ENCODE results near the gene NDUFV1.

DNA sequence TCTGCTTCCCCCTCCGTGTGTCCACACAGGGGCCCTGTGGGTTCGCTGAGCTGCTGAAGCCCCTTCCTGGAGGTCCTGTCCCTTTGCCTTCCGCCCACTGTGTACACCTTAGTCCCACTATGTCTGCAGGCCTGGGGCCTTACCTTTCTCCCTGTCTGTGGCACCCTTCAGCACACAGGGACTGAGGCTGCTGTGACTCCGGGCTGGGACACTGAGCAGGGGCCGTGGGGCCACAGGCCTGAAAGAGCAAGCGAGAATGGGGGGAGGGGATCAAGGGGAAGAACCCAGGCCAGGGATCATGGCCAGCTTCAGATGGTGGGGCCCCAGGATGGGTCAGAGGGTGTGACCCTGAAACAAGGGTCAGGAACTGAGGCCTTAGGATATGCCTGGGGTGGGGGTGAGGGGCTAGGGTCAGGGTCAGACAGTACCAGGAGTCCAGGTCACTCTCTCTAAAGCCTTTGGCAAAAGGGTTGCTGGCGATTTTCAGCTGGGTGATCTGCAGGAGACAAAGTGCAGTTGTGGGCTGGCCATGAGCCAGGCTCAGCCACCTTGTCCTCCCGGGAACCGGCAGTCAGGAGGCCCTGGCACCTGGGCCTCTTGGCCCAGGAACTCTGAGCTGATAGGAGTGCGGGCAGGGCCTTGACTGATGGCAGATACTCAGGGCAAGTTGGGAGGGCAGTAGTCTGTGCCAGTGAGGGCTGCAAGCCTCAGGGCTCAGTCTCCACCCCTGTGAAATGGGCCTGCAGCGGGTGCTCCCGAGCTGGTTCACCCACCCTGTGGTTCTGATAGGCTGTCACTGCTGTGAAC, 25.6 kb downstream of the NDUFV1 start:
- TF ChIP-seq, protein P1, sequence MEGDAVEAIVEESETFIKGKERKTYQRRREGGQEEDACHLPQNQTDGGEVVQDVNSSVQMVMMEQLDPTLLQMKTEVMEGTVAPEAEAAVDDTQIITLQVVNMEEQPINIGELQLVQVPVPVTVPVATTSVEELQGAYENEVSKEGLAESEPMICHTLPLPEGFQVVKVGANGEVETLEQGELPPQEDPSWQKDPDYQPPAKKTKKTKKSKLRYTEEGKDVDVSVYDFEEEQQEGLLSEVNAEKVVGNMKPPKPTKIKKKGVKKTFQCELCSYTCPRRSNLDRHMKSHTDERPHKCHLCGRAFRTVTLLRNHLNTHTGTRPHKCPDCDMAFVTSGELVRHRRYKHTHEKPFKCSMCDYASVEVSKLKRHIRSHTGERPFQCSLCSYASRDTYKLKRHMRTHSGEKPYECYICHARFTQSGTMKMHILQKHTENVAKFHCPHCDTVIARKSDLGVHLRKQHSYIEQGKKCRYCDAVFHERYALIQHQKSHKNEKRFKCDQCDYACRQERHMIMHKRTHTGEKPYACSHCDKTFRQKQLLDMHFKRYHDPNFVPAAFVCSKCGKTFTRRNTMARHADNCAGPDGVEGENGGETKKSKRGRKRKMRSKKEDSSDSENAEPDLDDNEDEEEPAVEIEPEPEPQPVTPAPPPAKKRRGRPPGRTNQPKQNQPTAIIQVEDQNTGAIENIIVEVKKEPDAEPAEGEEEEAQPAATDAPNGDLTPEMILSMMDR (conservative IDR thresholded peaks at IDR 0.05), result no peak
- peak; percentile 52; the same call in 1 of the 2 replicates for TF ChIP-seq ZFX (IDR thresholded peaks at IDR 0.05)
